Ascending aorta (tissue), 2 donors: ENCODE measurements around the gene CNOT4. TPM values are rescaled to one million over a fixed set of nuclear protein-coding genes. Genes with fewer than 3 reads are reported as not detected.
A peak's percentile ranks its signal among the peaks of the same experiment; 100 is the strongest.

Source experiments
- DNase-seq, 2 donors: peaks; one replicate each; pipeline ENCODE4 v3.0.0-alpha.2; 2019; ENCODE audit warnings: low spot score in 2 of 2
- H3K27ac ChIP-seq, 2 donors: fragments of 200-600 bp; sonication (generic); one replicate each; pipeline ENCODE4 v1.5.1; 2016 to 2017; ENCODE audit warnings: mild to moderate bottlenecking in 1 of 2
- H3K27me3 ChIP-seq: fragments of 200-600 bp; sonication (generic); one replicate; pipeline ENCODE4 v1.5.1; 2017
- H3K36me3 ChIP-seq, 2 donors: fragments of 200-600 bp; sonication (generic); one replicate each; pipeline ENCODE4 v1.5.1; 2016
- H3K4me1 ChIP-seq, 2 donors: fragments of 200-600 bp; sonication (generic); one replicate each; pipeline ENCODE4 v1.5.1; 2016 to 2017; ENCODE audit warnings: mild to moderate bottlenecking in 1 of 2
- H3K4me3 ChIP-seq, 2 donors: fragments of 200-600 bp; sonication (generic); one replicate each; pipeline ENCODE4 v1.5.1; 2016 to 2017; ENCODE audit warnings: mild to moderate bottlenecking in 1 of 2
- H3K9me3 ChIP-seq, 2 donors: fragments of 200-600 bp; sonication (generic); one replicate each; pipeline ENCODE4 v1.5.1; 2016
- intact Hi-C: fragments of 100-400 bp; cut with DNase I; formaldehyde crosslinking; loops from one replicate; pipeline ENCODE4 v1.15.1; 2023
- total RNA-seq: library from RNA; depleted of rRNA; stranded (reverse); fragments of >200 nt; gene quantifications from one replicate; pipeline ENCODE4 v1.1.0, GENCODE V29; 2016
- TF ChIP-seq, protein P1 (sequence below), 3 experiments: fragments of 200-600 bp in 2 of 3; fragments of 450-650 bp in 1 of 3; sonication (generic) in 2 of 3; IDR thresholded peaks; one replicate each; pipeline ENCODE4 v1.5.1; 2016 to 2019; ENCODE audit warnings: antibody characterized with exemption in 3 of 3, mild to moderate bottlenecking in 1 of 3, moderate library complexity in 1 of 3

The CNOT4 gene, protein sequence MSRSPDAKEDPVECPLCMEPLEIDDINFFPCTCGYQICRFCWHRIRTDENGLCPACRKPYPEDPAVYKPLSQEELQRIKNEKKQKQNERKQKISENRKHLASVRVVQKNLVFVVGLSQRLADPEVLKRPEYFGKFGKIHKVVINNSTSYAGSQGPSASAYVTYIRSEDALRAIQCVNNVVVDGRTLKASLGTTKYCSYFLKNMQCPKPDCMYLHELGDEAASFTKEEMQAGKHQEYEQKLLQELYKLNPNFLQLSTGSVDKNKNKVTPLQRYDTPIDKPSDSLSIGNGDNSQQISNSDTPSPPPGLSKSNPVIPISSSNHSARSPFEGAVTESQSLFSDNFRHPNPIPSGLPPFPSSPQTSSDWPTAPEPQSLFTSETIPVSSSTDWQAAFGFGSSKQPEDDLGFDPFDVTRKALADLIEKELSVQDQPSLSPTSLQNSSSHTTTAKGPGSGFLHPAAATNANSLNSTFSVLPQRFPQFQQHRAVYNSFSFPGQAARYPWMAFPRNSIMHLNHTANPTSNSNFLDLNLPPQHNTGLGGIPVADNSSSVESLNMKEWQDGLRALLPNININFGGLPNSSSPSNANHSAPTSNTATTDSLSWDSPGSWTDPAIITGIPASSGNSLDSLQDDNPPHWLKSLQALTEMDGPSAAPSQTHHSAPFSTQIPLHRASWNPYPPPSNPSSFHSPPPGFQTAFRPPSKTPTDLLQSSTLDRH
- 14.8 TPM for total RNA-seq

DNA sequence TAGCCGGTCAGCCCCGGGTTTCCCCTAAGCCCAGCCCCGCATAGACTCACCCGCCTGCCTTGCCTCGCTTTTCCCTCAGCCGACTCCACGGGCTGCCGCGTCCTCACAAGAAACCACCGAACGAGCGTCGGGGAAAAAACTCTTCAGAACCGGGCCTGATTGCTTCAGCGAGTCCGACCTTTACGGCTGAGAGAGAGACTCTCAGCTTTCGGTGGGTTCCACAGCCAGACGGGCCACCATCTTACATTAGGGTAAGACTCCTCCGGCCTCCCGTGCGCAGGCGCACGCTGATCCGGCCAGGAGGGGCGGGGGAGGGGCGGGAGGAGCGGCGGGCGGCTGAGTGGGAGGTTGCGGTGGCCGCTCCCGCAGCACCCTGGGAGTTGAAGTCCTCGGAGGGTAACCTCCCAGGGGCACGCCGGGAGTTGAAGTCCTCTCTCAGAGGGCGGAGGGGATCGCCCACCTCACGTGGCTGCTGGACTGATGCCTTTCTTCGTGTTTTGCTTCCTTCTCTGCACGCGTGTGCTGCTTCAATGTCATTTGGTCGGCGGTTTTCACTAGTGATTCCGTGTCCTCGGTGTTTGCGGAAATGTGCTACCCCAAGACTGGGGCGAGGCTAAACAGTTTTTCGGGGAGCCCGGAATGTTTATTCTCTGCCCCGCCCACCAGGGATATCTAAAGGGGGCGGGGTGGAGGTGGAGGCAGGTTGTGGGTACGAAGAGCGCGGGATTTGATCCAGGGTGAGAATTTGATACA is at the start of gene CNOT4:
Gene CNOT4, minus strand, starts transcription at position 264 of the 753 bp plus-strand sequence. CDS start 71,771 bp downstream, outside the sequence.
- DNase-seq = peak; percentile 91 to 98
- no peaks in the 10 kb centered on the region for H3K9me3 ChIP-seq
- H3K27ac ChIP-seq = peak within 1 kb of the TSS; percentile 86 to 95
- H3K4me3 ChIP-seq = peak within 1 kb of the TSS; percentile 66 to 83
- H3K27me3 ChIP-seq = no peaks in the 10 kb centered on the region
- no peaks in the 10 kb centered on the region for H3K36me3 ChIP-seq
- peaks cover 0 to 23% of the 10 kb centered on the region in 2 donors for H3K4me1 ChIP-seq
- intact Hi-C loops = loop anchor here (1.0 to 10.0 kb wide), 6 partner anchors 47 to 1193 kb away; partner anchors contain the start of genes AKR1B1, BPGM, MTPN and NUP205
- TF ChIP-seq, protein P1, sequence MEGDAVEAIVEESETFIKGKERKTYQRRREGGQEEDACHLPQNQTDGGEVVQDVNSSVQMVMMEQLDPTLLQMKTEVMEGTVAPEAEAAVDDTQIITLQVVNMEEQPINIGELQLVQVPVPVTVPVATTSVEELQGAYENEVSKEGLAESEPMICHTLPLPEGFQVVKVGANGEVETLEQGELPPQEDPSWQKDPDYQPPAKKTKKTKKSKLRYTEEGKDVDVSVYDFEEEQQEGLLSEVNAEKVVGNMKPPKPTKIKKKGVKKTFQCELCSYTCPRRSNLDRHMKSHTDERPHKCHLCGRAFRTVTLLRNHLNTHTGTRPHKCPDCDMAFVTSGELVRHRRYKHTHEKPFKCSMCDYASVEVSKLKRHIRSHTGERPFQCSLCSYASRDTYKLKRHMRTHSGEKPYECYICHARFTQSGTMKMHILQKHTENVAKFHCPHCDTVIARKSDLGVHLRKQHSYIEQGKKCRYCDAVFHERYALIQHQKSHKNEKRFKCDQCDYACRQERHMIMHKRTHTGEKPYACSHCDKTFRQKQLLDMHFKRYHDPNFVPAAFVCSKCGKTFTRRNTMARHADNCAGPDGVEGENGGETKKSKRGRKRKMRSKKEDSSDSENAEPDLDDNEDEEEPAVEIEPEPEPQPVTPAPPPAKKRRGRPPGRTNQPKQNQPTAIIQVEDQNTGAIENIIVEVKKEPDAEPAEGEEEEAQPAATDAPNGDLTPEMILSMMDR (IDR thresholded peaks at IDR 0.05) = no peak

DNA sequence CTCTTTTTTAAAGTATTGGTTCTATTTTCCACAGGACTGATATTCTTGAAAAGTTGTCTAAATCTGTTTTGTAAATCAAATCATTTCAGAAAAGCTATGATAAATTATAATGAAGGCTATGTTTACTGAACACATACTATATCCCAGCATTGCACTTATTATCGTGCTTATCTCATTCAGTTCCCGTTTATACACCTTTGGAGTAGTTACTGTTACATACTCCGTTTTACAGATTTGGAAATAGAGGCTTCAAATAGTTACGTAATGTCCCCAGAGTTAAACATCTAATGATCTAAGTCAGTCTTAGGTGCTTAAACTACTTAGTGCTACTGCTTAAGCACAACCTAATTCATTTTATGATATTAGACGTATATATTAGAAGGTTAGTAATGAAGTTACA is 49.0 kb upstream of the CNOT4 start:
- intact Hi-C loops = loop anchor here (2.0 kb wide), 1 partner anchor 278 kb away; no protein-coding TSS in a partner anchor
- H3K9me3 ChIP-seq = no peaks in the 10 kb centered on the region
- TF ChIP-seq, protein P1 (IDR thresholded peaks at IDR 0.05) = no peak
- DNase-seq = no peak
- H3K4me3 ChIP-seq = peak overlapping the region; percentile 65 to 91
- no peaks in the 10 kb centered on the region for H3K27me3 ChIP-seq
- H3K36me3 ChIP-seq = no peaks in the 10 kb centered on the region
- peaks cover 0 to 7% of the 10 kb centered on the region in 2 donors for H3K4me1 ChIP-seq
- peak overlapping the region; percentile 90 to 91 for H3K27ac ChIP-seq

DNA sequence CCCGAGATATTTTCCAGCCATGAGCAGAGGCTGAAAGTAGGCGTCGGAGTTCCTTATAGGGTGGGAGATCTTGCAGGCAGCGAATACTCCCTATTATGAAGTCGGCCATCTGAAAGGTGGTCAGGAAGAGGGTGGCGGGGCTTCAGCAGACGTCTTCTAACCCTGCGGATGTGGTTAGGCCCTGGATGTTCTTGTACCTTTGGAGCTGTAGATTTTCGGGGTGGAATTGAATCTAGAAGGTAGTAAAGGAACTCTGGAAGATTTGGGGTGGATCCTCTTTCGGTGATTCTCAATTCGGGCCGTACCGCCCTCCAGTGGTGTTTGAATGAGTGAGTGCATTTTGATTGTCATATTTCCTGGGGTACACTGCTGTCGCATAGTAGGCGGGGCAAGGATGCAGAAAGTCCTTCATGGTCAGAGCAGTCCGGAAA is 48.5 kb upstream of the CNOT4 start:
- peak in 1 of 2 donors; percentile 76 for DNase-seq
- no peaks in the 10 kb centered on the region for H3K27me3 ChIP-seq
- intact Hi-C loops = loop anchor here (2.0 kb wide), 1 partner anchor 278 kb away; no protein-coding TSS in a partner anchor
- peak overlapping the region; percentile 65 to 91 for H3K4me3 ChIP-seq
- peaks cover 0 to 7% of the 10 kb centered on the region in 2 donors for H3K4me1 ChIP-seq
- no peaks in the 10 kb centered on the region for H3K36me3 ChIP-seq
- TF ChIP-seq, protein P1 (IDR thresholded peaks at IDR 0.05) = peak; percentile 36 to 57 (median 45)
- H3K9me3 ChIP-seq = no peaks in the 10 kb centered on the region
- peak overlapping the region; percentile 90 to 91 for H3K27ac ChIP-seq

DNA sequence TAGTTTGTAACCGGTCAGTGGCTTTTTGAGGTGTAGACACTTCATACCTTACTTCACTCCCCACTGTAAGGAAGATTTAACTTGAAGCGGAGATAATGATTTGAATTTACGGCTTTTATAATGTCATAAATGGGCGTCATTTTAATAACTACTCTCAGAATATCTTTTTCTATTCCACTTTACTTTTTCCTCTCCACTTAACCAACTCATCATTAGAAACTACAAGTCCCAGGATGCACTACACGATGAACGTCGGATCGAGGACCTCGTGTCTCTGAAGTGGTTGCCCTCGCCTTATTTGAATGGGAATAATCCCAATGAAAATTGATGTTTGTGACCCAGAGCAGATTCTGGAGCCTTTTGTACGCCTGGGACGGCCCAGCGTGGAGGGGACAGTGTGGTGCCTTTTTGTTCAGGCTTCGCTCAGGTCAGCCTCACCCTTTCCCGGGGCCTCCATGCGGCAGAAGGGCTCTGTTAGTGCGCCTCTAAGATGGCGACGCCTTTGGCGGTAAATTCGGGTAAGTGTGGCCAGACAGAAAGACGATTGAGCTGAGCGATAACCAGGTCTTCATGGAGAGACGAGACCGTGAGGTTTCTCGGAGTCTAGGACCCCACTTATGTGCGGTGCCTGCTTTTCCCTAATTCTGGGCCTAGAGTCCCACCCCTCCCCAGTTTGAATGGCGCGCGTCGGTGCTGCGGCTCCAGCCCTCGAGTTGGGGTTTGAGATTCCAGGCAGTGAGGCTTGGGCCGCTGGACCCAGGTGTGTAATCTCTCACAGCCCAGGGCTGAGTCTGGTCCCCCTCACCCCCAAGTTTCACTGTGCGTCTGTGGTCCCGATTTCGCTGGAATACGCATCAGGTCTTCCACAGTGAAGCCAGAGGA is 47.8 kb upstream of the CNOT4 start, which contains the start of gene NUP205:
Gene NUP205, plus strand, starts transcription at position 463 of the 882 bp plus-strand sequence. Its CDS starts 28 bp downstream, at position 491.
- TF ChIP-seq, protein P1 (IDR thresholded peaks at IDR 0.05) = peak in 1 of 3 experiments; percentile 10
- Histone ChIP-seq H3K27ac (peak within 1 kb of the TSS; percentile 90 to 91), H3K9me3 (no peaks in the 10 kb centered on the region), H3K27me3 (no peaks in the 10 kb centered on the region), H3K36me3 (no peaks in the 10 kb centered on the region), H3K4me1 (peaks cover 0 to 7% of the 10 kb centered on the region in 2 donors), H3K4me3 (peak within 1 kb of the TSS; percentile 65 to 91)
- peak in 1 of 2 donors; percentile 83 for DNase-seq
- intact Hi-C loops = loop anchor here (1.0 to 2.0 kb wide), 3 partner anchors 47 to 347 kb away; partner anchors contain the start of genes CNOT4 and WDR91
